Cortex of kidney (tissue), 1 donor: ENCODE measurements around the gene LPO.

ENCODE experiments used
- DNase-seq: peaks from one replicate; lab custom pipeline; 2025; lab: John Stamatoyannopoulos, UW

The LPO gene

GRCh38 chr17:58317421-58318064 is 79.2 kb downstream of the LPO start:
- DNase-seq: no peak

- no peak for DNase-seq
Observed at GRCh38 chr17:58318065-58318481, 79.7 kb downstream of the LPO start.
